Lower leg skin (tissue), 4 donors: Measurements from ENCODE around the gene SPOCK1. TPM values are rescaled to one million over a fixed set of nuclear protein-coding genes. Genes with fewer than 3 reads are reported as not detected.
A peak's percentile ranks its signal among the peaks of the same experiment; 100 is the strongest.

Experiments
- DNase-seq, 2 donors: peaks; one replicate each; pipeline ENCODE4 v3.0.0-alpha.2; 2019; ENCODE audit warnings: low spot score in 2 of 2
- H3K4me3 ChIP-seq: fragments of 200-600 bp; sonication (generic); 2 replicates; pipeline ENCODE4 v1.5.1; 2017; ENCODE audit warnings: mild to moderate bottlenecking, low read depth; ENCODE audit not compliant: poor library complexity, severe bottlenecking
- CTCF ChIP-seq, 3 donors: fragments of 450-650 bp; IDR thresholded peaks; one replicate each; pipeline ENCODE4 v1.5.1; 2016; ENCODE audit warnings: antibody characterized with exemption in 3 of 3, mild to moderate bottlenecking in 3 of 3, moderate library complexity in 2 of 3
- POLR2A ChIP-seq, 2 donors: fragments of 450-650 bp; IDR thresholded peaks; one replicate each; pipeline ENCODE4 v1.6.1; 2016 to 2017; ENCODE audit warnings: antibody characterized with exemption in 2 of 2, mild to moderate bottlenecking in 1 of 2, moderate library complexity in 1 of 2
- WGBS, 2 donors: methylation state at CpG; one replicate each; pipeline ENCODE4 v1.1.5; 2018; 5-methylcytosine and 5-hydroxymethylcytosine counted together
- intact Hi-C: fragments of 100-400 bp; cut with DNase I; formaldehyde crosslinking; loops from one replicate; pipeline ENCODE4 v1.15.0; 2023; ENCODE audit warnings: low total_unique reads
- total RNA-seq, 4 donors: library from RNA; depleted of rRNA; stranded (reverse); fragments of >200 nt; gene quantifications; one replicate each; pipeline ENCODE4 v1.1.0, GENCODE V29; 2016

Gene SPOCK1
- total RNA-seq, 4 donors from 2014 or later, result 7.9 to 21.5 (median 11.7) TPM

GRCh38 chr5:137147346-137147745 lies 351.8 kb downstream of the SPOCK1 start:
- intact Hi-C loops, result no loop called here
- H3K4me3 ChIP-seq, result no peak overlapping the region
- 79 to 86% methylated on average over 5 of the region's 5 CpGs for WGBS, 2 donors

GRCh38 chr5:137146402-137146890 lies 352.7 kb downstream of the SPOCK1 start:
- H3K4me3 ChIP-seq, result no peak overlapping the region

More at GRCh38 chr5:137147346-137147745, 351.8 kb downstream of the SPOCK1 start:
- TF ChIP-seq POLR2A (IDR thresholded peaks at IDR 0.05) (no peak), CTCF (IDR thresholded peaks at IDR 0.05) (no peak)
- no peak for DNase-seq

GRCh38 chr5:137145721-137146120 lies 353.4 kb downstream of the SPOCK1 start:
- 87 to 92% methylated on average over 2 of the region's 2 CpGs for WGBS, 2 donors
- H3K4me3 ChIP-seq, result no peak overlapping the region
- intact Hi-C loops, result no loop called here

More at GRCh38 chr5:137146402-137146890, 352.7 kb downstream of the SPOCK1 start:
- peak; percentile 75 to 88 for DNase-seq
- intact Hi-C loops, result no loop called here
- no peak for TF ChIP-seq CTCF (IDR thresholded peaks at IDR 0.05)
- no peak for TF ChIP-seq POLR2A (IDR thresholded peaks at IDR 0.05)
- 14 to 16% methylated on average over 8 of the region's 8 CpGs for WGBS, 2 donors

GRCh38 chr5:137144656-137145055 lies 354.5 kb downstream of the SPOCK1 start:
- H3K4me3 ChIP-seq, result no peak overlapping the region
- TF ChIP-seq CTCF (IDR thresholded peaks at IDR 0.05) (no peak), POLR2A (IDR thresholded peaks at IDR 0.05) (no peak)
- intact Hi-C loops, result no loop called here
- WGBS, 2 donors, result 87 to 88% methylated on average over 4 of the region's 4 CpGs
- DNase-seq, result no peak

More at GRCh38 chr5:137145721-137146120, 353.4 kb downstream of the SPOCK1 start:
- DNase-seq, result no peak
- TF ChIP-seq POLR2A (IDR thresholded peaks at IDR 0.05), result no peak
- TF ChIP-seq CTCF (IDR thresholded peaks at IDR 0.05), result no peak

- peak; percentile 31 to 89 for DNase-seq
- WGBS, 2 donors, result 62 to 69% methylated on average over 7 of the region's 7 CpGs
- no peak for TF ChIP-seq CTCF (IDR thresholded peaks at IDR 0.05)
- TF ChIP-seq POLR2A (IDR thresholded peaks at IDR 0.05), result no peak
- H3K4me3 ChIP-seq, result no peak overlapping the region
- intact Hi-C loops, result no loop called here
Observed at GRCh38 chr5:137142764-137143605, 356.1 kb downstream of the SPOCK1 start.
